ENCODE measurements around the gene ANGPTL4.
A peak's percentile ranks its signal among the peaks of the same experiment; 100 is the strongest.
"Not testable (repeated sequence)": the region's sequence is repeated elsewhere in the genome, so short reads cannot be mapped to it uniquely, and the experiment has no call there.

Gene ANGPTL4

GRCh38 chr19:8391198-8392016 lies 27.5 kb downstream of the ANGPTL4 start:
- peak in 1 of 2 experiments; percentile 29 for DNase-seq

- peak in 1 of 2 experiments; percentile 28 for DNase-seq
Measured at GRCh38 chr19:8392017-8392591, 28.1 kb downstream of the ANGPTL4 start.

GRCh38 chr19:8393192-8393870 lies 29.4 kb downstream of the ANGPTL4 start:
- DNase-seq: no peak

- no peak for DNase-seq
Measured at GRCh38 chr19:8393871-8394250, 29.9 kb downstream of the ANGPTL4 start.

- no peak for DNase-seq
Measured at GRCh38 chr19:8395621-8396082, 31.7 kb downstream of the ANGPTL4 start.

GRCh38 chr19:8396185-8396562 lies 32.2 kb downstream of the ANGPTL4 start:
- no peak for DNase-seq

- peak in 1 of 2 experiments; percentile 32 for DNase-seq
Measured at GRCh38 chr19:8396563-8397203, 32.7 kb downstream of the ANGPTL4 start.

- no peak for DNase-seq
Measured at GRCh38 chr19:8397271-8397670, 33.3 kb downstream of the ANGPTL4 start.

- DNase-seq: no peak
Measured at GRCh38 chr19:8397746-8398310, 33.9 kb downstream of the ANGPTL4 start.

- DNase-seq: no peak
Measured at GRCh38 chr19:8398311-8398771, 34.4 kb downstream of the ANGPTL4 start.

- no peak for DNase-seq
Measured at GRCh38 chr19:8399681-8400188, 35.8 kb downstream of the ANGPTL4 start.

GRCh38 chr19:8401981-8402411 lies 38.0 kb downstream of the ANGPTL4 start:
- no peak for DNase-seq

- no peak for DNase-seq
Measured at GRCh38 chr19:8403098-8403819, 39.3 kb downstream of the ANGPTL4 start.

- no peak for DNase-seq
Measured at GRCh38 chr19:8403820-8404109, 39.8 kb downstream of the ANGPTL4 start.

GRCh38 chr19:8404391-8405151 lies 40.6 kb downstream of the ANGPTL4 start:
- no peak for DNase-seq

- not testable (repeated sequence) for DNase-seq
Measured at GRCh38 chr19:8410718-8411117, 46.8 kb downstream of the ANGPTL4 start.

- DNase-seq: peak; percentile 82 to 93
Measured at GRCh38 chr19:8412783-8413628, 49.1 kb downstream of the ANGPTL4 start, which contains the start of gene MARCHF2. TSS of gene MARCHF2 (plus strand) at chr19:8413305. CDS start at chr19:8421841, 8,536 bp downstream.

- DNase-seq: no peak
Measured at GRCh38 chr19:8413629-8413995, 49.7 kb downstream of the ANGPTL4 start.

GRCh38 chr19:8416796-8417195 lies 52.8 kb downstream of the ANGPTL4 start:
- no peak for DNase-seq

All from SHP77 (cell line).